Measurements from ENCODE around the gene CISD2.
"Not testable (repeated sequence)": the region's sequence is repeated elsewhere in the genome, so short reads cannot be mapped to it uniquely, and the experiment has no call there.

The CISD2 gene

GRCh38 chr4:102938063-102938462 is 69.3 kb downstream of the CISD2 start:
- not testable (repeated sequence) for DNase-seq

Data from kidney glomerular epithelial cell (primary cell).